ENCODE measurements around the gene BCL7B. TPM values are rescaled to one million over a fixed set of nuclear protein-coding genes. Genes with fewer than 3 reads are reported as not detected.

The BCL7B gene
- total and polyA plus RNA-seq, 2 donors from 2014 or later, result 55.4 to 67.3 TPM

DNA sequence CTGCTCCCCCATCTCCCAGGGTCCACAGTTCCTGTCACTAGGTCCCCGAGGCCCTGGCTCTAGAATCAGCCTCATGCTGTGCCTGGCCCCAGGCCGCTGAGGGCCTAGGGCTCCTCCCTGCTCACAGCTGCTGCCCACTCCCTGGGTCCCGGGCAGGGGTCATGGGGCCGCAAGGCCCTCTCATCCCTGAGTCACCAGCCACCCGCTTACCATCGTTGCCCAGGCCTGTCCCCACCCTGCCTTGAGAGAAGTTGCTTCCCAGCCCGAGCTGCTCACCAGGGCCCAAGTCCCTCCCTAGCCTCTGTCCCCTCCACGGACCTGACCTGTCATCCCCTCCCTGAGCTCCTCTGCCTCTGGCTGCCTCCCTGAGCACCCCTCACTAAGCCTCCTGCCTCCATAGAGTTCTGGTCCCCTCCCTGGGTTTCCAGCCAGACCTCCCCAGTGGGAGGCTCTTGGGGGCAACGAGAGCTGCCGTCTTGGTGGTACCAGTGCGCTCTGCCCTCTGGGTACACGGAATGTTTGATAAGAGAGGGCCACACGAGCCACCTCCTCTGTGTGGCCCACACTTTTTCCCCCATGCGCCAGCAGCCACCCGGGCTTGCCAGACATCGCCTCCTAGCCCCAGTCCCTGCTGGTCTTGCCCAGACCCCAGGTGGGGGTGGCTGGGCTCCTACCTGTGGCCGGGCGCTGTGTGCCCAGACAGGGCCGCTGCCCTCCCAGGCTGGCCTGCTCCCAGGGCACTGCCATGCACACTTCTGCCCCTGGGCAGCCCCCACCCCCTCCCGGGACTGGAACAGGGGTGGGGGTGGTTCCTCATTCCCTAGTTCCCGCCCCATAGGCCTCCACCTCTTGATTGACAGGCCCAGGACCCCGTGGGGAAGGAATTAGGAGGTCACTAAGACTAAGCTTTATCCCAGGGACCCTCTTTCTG lies 45.5 kb upstream of the BCL7B start:
- FAIRE-seq, result no peak

GRCh38 chr7:73599916-73600315 lies 42.4 kb upstream of the BCL7B start:
- intact Hi-C loops (cut with DNase I), result no loop called here

More for the DNA sequence above, 45.5 kb upstream of the BCL7B start:
- Histone ChIP-seq H3K9me3 (ENCODE audit: control insufficient read depth in 2 of 3, insufficient read depth in 1 of 3, low read length in 3 of 3) (no peaks in the 10 kb centered on the region), H3K4me3 (ENCODE audit: low read length in 3 of 3) (no peak overlapping the region), H3K4me1 (ENCODE audit: control insufficient read depth in 2 of 3, insufficient read depth in 2 of 3, low read depth in 1 of 3, low read length in 3 of 3) (no peaks in the 10 kb centered on the region), H3K36me3 (ENCODE audit: control insufficient read depth in 2 of 3, insufficient read depth in 3 of 3, low read length in 3 of 3) (no peaks in the 10 kb centered on the region), H3K9ac (ENCODE audit: low read length in 3 of 3) (no peak overlapping the region), H3K27me3 (ENCODE audit: control insufficient read depth, insufficient read depth, low read length) (no peaks in the 10 kb centered on the region), H3K27ac (ENCODE audit: low read depth in 2 of 2, low read length in 2 of 2) (no peak overlapping the region)
- DNase-seq, result no peak
- TF ChIP-seq, protein P1, sequence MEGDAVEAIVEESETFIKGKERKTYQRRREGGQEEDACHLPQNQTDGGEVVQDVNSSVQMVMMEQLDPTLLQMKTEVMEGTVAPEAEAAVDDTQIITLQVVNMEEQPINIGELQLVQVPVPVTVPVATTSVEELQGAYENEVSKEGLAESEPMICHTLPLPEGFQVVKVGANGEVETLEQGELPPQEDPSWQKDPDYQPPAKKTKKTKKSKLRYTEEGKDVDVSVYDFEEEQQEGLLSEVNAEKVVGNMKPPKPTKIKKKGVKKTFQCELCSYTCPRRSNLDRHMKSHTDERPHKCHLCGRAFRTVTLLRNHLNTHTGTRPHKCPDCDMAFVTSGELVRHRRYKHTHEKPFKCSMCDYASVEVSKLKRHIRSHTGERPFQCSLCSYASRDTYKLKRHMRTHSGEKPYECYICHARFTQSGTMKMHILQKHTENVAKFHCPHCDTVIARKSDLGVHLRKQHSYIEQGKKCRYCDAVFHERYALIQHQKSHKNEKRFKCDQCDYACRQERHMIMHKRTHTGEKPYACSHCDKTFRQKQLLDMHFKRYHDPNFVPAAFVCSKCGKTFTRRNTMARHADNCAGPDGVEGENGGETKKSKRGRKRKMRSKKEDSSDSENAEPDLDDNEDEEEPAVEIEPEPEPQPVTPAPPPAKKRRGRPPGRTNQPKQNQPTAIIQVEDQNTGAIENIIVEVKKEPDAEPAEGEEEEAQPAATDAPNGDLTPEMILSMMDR (IDR thresholded peaks at IDR 0.05; ENCODE audit: borderline replicate concordance, extremely low read depth, insufficient read depth), result no peak
- intact Hi-C loops (cut with DNase I), result no loop called here

DNA sequence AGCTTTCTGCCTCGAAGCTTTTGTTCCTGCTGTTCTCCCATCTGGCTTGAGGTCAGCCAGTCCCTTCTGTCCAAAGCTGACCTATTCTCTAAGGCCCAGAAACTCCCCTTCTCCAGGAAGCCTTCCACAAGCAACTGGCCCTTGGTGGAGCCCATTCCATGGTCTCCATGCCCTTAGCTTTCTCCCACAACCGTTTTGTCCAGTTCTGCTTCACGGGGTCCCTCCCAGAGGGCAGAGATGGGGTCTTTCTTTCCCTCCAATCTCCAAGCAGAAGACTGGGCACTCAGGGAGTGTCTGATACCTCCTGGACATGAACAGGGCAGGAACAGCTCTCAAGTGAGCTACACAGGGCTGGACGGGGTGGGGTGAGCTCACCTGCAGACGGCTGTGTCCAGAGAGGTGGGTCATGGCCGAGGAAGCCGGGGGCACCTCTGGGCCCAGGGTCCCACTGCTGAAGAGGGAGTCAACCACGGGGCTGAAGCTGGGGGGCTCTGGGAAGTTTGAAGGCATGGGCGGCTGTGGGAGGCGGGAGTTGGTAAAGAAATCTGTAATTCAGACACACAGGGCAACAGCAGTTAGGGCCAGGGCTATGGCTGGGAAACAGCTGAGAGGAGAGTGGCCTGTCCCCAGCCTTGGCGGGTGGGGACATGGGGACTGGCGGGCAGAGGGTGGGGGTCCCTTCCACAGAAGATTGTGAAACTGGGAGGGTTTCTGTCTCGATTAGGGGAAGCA lies 41.8 kb upstream of the BCL7B start:
- no peaks in the 10 kb centered on the region for H3K36me3 ChIP-seq (ENCODE audit: control insufficient read depth in 2 of 3, insufficient read depth in 3 of 3, low read length in 3 of 3)
- no peak overlapping the region for H3K9ac ChIP-seq (ENCODE audit: low read length in 3 of 3)
- FAIRE-seq (no peak), DNase-seq (no peak)
- no peak overlapping the region for H3K4me3 ChIP-seq (ENCODE audit: low read length in 3 of 3)
- no peaks in the 10 kb centered on the region for H3K27me3 ChIP-seq (ENCODE audit: control insufficient read depth, insufficient read depth, low read length)
- intact Hi-C loops (cut with DNase I), result no loop called here
- TF ChIP-seq, protein P1 (IDR thresholded peaks at IDR 0.05; ENCODE audit: borderline replicate concordance, extremely low read depth, insufficient read depth), result no peak
- no peak overlapping the region for H3K27ac ChIP-seq (ENCODE audit: low read depth in 2 of 2, low read length in 2 of 2)
- no peaks in the 10 kb centered on the region for H3K9me3 ChIP-seq (ENCODE audit: control insufficient read depth in 2 of 3, insufficient read depth in 1 of 3, low read length in 3 of 3)
- no peaks in the 10 kb centered on the region for H3K4me1 ChIP-seq (ENCODE audit: control insufficient read depth in 2 of 3, insufficient read depth in 2 of 3, low read depth in 1 of 3, low read length in 3 of 3)

More at GRCh38 chr7:73599916-73600315, 42.4 kb upstream of the BCL7B start:
- TF ChIP-seq, protein P1 (IDR thresholded peaks at IDR 0.05; ENCODE audit: borderline replicate concordance, extremely low read depth, insufficient read depth), result no peak
- Histone ChIP-seq H3K9me3 (ENCODE audit: control insufficient read depth in 2 of 3, insufficient read depth in 1 of 3, low read length in 3 of 3) (no peaks in the 10 kb centered on the region), H3K9ac (ENCODE audit: low read length in 3 of 3) (no peak overlapping the region), H3K4me3 (ENCODE audit: low read length in 3 of 3) (no peak overlapping the region), H3K4me1 (ENCODE audit: control insufficient read depth in 2 of 3, insufficient read depth in 2 of 3, low read depth in 1 of 3, low read length in 3 of 3) (no peaks in the 10 kb centered on the region), H3K27me3 (ENCODE audit: control insufficient read depth, insufficient read depth, low read length) (no peaks in the 10 kb centered on the region), H3K36me3 (ENCODE audit: control insufficient read depth in 2 of 3, insufficient read depth in 3 of 3, low read length in 3 of 3) (no peaks in the 10 kb centered on the region), H3K27ac (ENCODE audit: low read depth in 2 of 2, low read length in 2 of 2) (no peak overlapping the region)
- FAIRE-seq (no peak), DNase-seq (no peak)
